Ammon's horn (tissue), 1 donor: Measurements from ENCODE around the gene NOL3.
A peak's percentile ranks its signal among the peaks of the same experiment; 100 is the strongest.
"Not testable (repeated sequence)": the region's sequence is repeated elsewhere in the genome, so short reads cannot be mapped to it uniquely, and the experiment has no call there.

ENCODE experiments used
- DNase-seq: peaks from one replicate; pipeline ENCODE4 v3.0.0-alpha.2; 2016; ENCODE audit warnings: low spot score

The NOL3 gene

GRCh38 chr16:67170168-67170948 lies at the start of gene NOL3:
Gene NOL3 (plus strand): TSS chr16:67170538.
- peak; percentile 70 for DNase-seq

DNA sequence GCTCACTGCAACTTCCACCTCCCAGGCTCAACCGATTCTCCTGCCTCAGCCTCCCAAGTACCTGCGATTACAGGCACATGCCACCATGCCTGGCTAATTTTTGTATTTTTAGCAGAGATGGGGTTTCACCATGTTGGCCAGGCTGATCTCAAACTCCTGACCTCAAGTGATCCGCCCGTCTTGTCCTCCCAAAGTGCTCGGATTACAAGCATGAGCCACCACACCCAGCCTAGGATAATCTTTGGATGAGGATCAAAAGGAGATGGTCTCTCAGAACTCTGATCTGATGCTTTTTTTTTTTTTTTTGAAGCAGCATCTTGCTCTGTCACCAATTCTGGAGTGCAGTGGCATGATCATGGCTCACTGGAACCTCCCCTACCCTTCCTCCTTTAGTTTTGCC lies 47.5 kb upstream of the NOL3 start:
- not testable (repeated sequence) for DNase-seq

DNA sequence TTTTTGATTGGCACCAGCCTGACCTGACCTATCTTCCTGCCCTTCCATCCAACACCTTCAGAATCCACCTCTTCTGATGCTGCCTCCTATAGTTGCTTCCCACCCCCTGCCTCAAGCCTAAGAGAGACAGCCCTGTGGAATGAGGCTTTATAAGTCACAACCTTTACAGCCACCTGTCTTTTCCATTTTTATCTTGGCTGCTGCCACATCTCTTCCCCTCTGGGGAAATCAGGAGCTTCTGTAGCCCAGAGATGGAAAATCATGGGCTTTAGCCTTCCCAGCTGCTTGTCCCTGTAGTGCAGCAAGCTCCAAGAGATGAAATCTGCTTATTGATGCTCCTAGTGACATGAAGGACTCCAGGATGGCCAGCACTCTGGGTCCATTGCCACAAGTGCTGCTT lies 41.9 kb upstream of the NOL3 start:
- DNase-seq: no peak

DNA sequence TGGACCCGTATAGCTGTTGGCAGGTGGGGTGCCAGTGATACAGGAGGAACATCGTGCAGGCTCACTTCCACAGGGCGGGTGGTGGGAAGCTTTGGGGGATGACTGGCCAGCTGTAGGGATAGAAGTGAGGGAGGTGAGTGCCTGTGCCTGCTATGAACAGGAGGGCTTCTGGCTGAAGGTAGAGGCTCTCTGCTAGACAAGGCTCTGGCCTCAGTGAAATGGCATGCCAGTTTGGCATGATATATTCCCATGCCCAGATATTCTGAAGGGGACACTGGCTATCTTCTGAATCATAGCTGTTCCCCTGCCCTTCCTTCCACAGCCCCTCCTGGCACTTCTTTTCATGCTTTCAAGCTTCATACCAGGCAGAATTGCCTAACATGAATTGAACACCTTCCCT lies 41.5 kb upstream of the NOL3 start:
- no peak for DNase-seq

- peak; percentile 62 for DNase-seq
Observed at GRCh38 chr16:67129422-67129821, 40.9 kb upstream of the NOL3 start.

GRCh38 chr16:67137605-67138004 lies 32.7 kb upstream of the NOL3 start:
- no peak for DNase-seq

GRCh38 chr16:67141391-67141790 lies 28.9 kb upstream of the NOL3 start:
- DNase-seq: no peak

- DNase-seq: no peak
Observed at GRCh38 chr16:67142342-67142741, 28.0 kb upstream of the NOL3 start.

GRCh38 chr16:67144943-67145342 lies 25.4 kb upstream of the NOL3 start:
- no peak for DNase-seq

- no peak for DNase-seq
Observed at GRCh38 chr16:67145746-67146145, 24.6 kb upstream of the NOL3 start.

GRCh38 chr16:67146523-67147357 lies 23.6 kb upstream of the NOL3 start:
- DNase-seq: no peak

DNA sequence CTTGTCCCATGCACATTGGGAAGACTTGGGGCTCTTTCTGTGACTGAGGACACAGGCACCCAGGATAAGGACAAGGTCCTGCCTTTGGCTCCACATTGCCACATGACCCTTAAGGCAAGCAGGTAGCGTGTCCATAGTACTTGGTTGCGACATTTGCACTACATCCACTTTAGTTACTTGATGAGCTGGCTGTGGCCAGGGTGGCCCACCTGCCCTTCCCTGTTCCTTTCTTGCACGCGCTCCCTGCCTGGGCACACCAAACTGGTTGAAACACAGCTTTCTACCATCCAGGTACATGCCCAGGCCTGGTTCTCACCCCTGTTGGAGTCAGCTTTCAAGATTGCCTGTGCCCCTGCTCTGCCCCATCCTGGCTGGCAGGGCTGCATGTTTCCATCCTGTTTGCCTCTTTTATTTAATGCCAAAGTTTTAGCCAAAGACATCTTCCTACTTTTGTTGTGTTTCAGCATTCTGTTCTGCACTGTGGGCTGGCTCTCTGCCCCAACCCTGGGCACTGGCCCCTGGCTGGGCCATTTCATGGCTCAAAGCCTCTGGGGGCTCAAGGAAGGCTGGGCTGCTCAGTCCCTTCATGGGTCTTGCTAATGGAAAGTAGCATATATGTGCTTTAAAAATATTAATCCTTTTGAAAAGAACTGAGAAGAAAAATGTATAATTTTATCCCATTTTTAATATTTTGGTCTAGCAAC lies 22.7 kb upstream of the NOL3 start:
- no peak for DNase-seq

- no peak for DNase-seq
Observed at GRCh38 chr16:67148221-67148620, 22.1 kb upstream of the NOL3 start.

DNA sequence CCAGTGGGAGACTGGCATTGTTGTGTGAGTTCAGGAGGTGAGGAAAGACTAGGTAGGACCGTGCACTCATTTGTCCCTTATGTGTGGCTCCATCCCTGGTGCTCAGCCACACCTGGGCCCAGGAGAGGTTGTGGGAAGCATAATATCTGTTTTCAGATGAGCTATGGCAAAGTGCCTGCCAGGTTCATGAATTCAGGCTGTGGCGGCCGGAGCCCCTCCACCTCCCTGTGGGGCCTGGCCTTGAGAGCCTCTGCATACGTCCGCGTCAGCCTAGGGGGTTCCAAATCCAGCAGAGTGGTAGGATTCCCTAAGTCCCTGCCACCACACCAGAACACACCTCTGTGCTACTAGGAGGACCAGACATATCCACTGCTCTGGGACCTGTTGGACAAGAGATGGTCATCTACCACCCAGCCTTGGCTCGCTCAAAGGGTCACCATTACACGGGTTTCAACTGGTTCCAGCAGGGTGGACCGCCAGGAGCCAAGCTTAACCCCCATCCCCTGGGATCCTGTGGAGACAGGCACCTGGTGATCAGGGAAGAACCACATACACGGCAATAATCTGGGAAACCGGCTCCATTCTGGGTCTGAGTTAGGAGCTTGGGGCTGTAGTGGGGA lies 21.6 kb upstream of the NOL3 start:
- no peak for DNase-seq

- DNase-seq: no peak
Observed at GRCh38 chr16:67149276-67150046, 20.9 kb upstream of the NOL3 start.

- DNase-seq: no peak
Observed at GRCh38 chr16:67150047-67150832, 20.1 kb upstream of the NOL3 start.

GRCh38 chr16:67150833-67151396 lies 19.4 kb upstream of the NOL3 start, which contains the start of gene B3GNT9:
Gene B3GNT9 (minus strand): TSS chr16:67150998. CDS start chr16:67150485, 513 bp downstream.
- peak; percentile 80 for DNase-seq

GRCh38 chr16:67151431-67152097 lies 18.8 kb upstream of the NOL3 start:
- DNase-seq: no peak

DNA sequence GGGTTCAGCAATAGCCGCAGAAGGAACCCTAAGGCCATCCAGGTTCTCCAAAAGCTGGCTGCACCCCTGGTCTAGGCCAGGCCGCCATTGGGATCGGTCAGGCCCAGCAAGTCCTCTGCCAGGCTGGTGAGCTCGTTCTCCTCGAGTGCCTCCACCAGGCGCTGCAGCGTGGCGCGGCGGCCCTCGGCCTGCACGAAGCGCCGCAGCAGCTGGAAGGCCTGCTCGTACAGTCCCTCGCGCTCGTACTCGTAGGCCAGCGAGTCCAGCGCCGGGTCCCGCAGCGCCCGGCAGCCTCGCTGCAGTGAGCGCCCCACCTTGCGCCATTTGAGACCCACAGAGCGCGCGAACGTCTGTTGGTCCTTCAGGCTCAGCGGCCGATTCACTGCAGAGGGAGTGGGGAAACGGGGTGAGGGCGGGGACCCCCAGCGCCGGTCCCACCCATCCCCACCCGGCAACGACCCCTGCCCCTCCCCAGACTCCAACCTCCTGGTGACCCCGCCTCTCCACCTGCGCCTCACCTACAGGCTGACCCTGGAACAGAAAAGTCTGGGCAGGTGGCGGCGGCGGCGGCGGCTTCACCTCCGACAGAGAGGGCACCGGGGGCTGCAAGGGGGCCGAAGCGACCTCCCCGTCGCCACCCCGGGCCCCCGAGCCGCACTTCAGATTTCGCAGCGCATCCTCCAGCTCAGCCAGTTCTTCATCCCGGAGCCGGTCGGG lies 15.6 kb upstream of the NOL3 start:
- DNase-seq: peak; percentile 10
